ENCODE results near the gene MUC21.

DNA sequence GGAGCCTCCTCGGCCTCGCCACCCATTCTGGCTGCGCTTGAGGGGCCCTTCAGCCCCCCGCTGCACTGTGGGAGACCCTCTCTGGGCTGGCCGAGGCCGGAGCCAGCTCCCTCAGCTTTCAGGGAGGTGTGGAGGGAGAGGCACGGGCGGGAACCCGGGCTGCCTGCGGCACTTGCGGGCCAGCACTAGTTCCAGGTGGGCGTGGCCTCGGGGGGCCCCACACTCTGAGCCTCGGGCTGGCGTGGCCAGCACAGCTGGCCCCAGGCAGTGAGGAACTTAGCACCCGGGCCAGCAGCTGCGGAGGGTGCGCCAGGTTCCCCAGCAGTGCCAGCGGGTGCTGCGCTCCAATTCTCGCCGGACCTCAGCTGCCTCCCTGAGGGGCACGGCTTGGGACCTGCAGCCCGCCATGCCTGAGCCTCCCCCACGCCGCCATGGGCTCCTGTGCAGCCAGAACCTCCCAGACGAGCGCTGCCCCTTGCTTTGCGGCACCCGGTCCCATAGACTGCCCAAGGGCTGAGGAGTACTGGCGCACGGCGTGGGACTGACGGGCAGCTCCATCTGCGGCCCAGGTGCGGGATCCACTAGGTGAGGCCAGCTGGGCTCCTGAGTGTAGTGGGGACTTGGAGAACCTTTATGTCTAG, 33.3 kb downstream of the MUC21 start:
- TF ChIP-seq, protein P1, sequence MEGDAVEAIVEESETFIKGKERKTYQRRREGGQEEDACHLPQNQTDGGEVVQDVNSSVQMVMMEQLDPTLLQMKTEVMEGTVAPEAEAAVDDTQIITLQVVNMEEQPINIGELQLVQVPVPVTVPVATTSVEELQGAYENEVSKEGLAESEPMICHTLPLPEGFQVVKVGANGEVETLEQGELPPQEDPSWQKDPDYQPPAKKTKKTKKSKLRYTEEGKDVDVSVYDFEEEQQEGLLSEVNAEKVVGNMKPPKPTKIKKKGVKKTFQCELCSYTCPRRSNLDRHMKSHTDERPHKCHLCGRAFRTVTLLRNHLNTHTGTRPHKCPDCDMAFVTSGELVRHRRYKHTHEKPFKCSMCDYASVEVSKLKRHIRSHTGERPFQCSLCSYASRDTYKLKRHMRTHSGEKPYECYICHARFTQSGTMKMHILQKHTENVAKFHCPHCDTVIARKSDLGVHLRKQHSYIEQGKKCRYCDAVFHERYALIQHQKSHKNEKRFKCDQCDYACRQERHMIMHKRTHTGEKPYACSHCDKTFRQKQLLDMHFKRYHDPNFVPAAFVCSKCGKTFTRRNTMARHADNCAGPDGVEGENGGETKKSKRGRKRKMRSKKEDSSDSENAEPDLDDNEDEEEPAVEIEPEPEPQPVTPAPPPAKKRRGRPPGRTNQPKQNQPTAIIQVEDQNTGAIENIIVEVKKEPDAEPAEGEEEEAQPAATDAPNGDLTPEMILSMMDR (IDR thresholded peaks at IDR 0.05): no peak
- no peak for TF ChIP-seq POLR2A (IDR thresholded peaks at IDR 0.05)
